DMS114 treated with DMSO at 0.1 percent for 48 hours (cell line): ENCODE data around the gene ZFAND3.

Experiments
- DNase-seq: peaks from one replicate; lab custom pipeline; 2025; ENCODE audit not compliant: unreplicated experiment; lab: John Stamatoyannopoulos, UW

The ZFAND3 gene

DNA sequence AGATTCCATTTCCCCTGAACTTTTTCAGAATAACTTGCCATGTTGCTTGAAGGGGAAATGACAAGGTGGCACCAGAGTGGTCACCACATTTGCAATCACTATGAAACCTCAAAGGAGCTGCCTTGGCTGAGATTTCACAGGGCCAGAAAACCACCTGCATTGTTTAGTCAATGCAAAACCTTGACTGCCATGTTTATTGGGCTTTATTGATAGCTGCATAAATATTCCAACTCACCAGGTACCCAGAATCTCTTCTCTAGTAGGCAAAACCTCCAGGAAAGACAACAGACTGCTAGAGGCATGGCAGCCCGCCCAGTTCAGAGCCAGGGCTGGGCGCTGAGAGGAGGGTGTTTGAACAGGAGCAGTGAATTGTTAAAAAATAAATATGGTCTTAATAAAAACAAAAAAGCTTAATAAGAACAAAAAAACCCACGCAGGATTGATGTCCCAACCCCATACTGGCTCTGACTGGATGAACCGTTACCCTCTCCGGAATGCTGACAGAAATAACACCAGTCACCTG, 375.6 kb downstream of the ZFAND3 start:
- no peak for DNase-seq

- DNase-seq = no peak
Observed at GRCh38 chr6:38198219-38198618, 378.7 kb downstream of the ZFAND3 start.
